Mucosa of rectum (tissue), 2 donors: ENCODE results near the gene SPNS2.

ENCODE experiments used
- H3K27ac ChIP-seq, 2 donors: one replicate each; pipeline ENCODE4 v1.7.0; 2013; ENCODE audit warnings: inconsistent platforms in 2 of 2, low read depth in 2 of 2, low read length in 2 of 2
- H3K27me3 ChIP-seq, 2 donors: one replicate each; pipeline ENCODE4 v1.7.0; 2013; ENCODE audit warnings: low read length in 2 of 2; ENCODE audit not compliant: control insufficient read depth in 2 of 2, insufficient read depth in 2 of 2
- H3K36me3 ChIP-seq, 2 donors: one replicate each; pipeline ENCODE4 v1.7.0; 2013; ENCODE audit warnings: low read length in 2 of 2; ENCODE audit not compliant: control insufficient read depth in 2 of 2, insufficient read depth in 2 of 2
- H3K4me1 ChIP-seq, 2 donors: one replicate each; pipeline ENCODE4 v1.7.0; 2013; ENCODE audit warnings: low read length in 2 of 2, mild to moderate bottlenecking in 1 of 2; ENCODE audit not compliant: control insufficient read depth in 2 of 2, insufficient read depth in 2 of 2
- H3K4me3 ChIP-seq, 2 donors: one replicate each; pipeline ENCODE4 v1.7.0; 2013; ENCODE audit warnings: low read length in 2 of 2
- H3K9ac ChIP-seq, 2 donors: one replicate each; pipeline ENCODE4 v1.7.0; 2013; ENCODE audit warnings: low read length in 2 of 2, low read depth in 1 of 2, mild to moderate bottlenecking in 1 of 2
- H3K9me3 ChIP-seq, 2 donors: one replicate each; pipeline ENCODE4 v1.7.0; 2013; ENCODE audit warnings: low read length in 2 of 2; ENCODE audit not compliant: control insufficient read depth in 2 of 2
- donor health status: healthy.
- donor health status: Normal muscosa, but diverticular disease.

Gene SPNS2

GRCh38 chr17:4480929-4481898, 17.5 kb upstream of the SPNS2 start:
- peaks cover 52 to 72% of the 10 kb centered on the region in 2 donors for H3K4me1 ChIP-seq
- peak overlapping the region; percentile 28 to 59 for H3K4me3 ChIP-seq
- peak overlapping the region; percentile 90 to 94 for H3K27ac ChIP-seq
- H3K9me3 ChIP-seq, result no peaks in the 10 kb centered on the region
- H3K9ac ChIP-seq, result peak overlapping the region; percentile 58 to 76
- H3K36me3 ChIP-seq, result no peaks in the 10 kb centered on the region
- H3K27me3 ChIP-seq, result no peaks in the 10 kb centered on the region

- H3K4me1 ChIP-seq, result peaks cover 42 to 60% of the 10 kb centered on the region in 2 donors
- H3K4me3 ChIP-seq, result peak overlapping the region in 1 of 2 donors; percentile 61
- peak overlapping the region; percentile 85 to 95 for H3K27ac ChIP-seq
Observed at GRCh38 chr17:4482338-4483011, 16.2 kb upstream of the SPNS2 start.

GRCh38 chr17:4483012-4483840, 15.5 kb upstream of the SPNS2 start:
- H3K9me3 ChIP-seq, result no peaks in the 10 kb centered on the region
- peaks cover 42 to 56% of the 10 kb centered on the region in 2 donors for H3K4me1 ChIP-seq
- peak overlapping the region; percentile 85 to 95 for H3K27ac ChIP-seq
- H3K4me3 ChIP-seq, result peak overlapping the region in 1 of 2 donors; percentile 61
- no peaks in the 10 kb centered on the region for H3K36me3 ChIP-seq
- H3K27me3 ChIP-seq, result no peaks in the 10 kb centered on the region
- peak overlapping the region; percentile 17 to 78 for H3K9ac ChIP-seq

More at GRCh38 chr17:4482338-4483011, 16.2 kb upstream of the SPNS2 start:
- no peaks in the 10 kb centered on the region for H3K27me3 ChIP-seq
- peak overlapping the region; percentile 24 to 78 for H3K9ac ChIP-seq
- no peaks in the 10 kb centered on the region for H3K9me3 ChIP-seq
- no peaks in the 10 kb centered on the region for H3K36me3 ChIP-seq

DNA sequence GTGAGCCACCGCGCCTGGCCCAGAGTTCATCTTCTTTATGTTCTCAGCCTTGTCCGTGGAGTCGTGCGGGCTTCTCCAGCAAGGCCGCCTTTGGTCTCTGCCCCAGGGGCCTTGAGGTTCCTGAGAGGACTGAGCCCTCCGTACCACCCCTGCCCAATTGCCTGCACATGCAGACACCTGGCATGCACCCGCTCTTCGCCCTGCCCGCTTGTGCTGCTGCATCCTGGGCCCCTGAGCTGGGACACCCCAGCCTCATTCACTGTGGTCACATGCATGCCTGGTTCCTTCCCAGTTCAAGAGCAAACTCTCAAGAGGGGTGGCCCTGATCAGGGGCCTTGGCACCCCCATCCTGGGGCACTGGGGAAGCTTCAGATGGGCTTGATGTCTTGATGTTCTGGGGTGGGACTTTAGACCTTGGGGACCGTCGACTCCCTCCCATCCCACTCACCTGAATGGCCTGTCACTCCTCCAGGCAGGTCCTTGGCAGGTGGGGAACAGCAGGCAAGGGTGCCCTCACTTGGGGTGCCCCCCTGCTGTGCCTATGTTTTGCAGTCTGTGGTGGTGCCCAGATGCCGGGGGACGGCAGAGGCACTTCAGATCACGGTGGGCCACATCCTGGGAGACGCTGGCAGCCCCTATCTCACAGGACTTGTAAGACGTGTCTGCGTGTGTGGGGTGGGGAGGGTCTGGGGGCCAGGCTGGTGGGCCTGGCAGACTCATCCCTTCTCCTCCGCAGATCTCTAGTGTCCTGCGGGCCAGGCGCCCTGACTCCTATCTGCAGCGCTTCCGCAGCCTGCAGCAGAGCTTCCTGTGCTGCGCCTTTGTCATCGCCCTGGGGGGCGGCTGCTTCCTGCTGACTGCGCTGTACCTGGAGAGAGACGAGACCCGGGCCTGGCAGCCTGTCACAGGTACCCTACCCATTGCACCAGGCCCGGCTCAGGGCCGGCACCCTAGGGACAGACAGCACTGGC, 12.7 kb upstream of the SPNS2 start:
- H3K36me3 ChIP-seq, result no peaks in the 10 kb centered on the region
- no peaks in the 10 kb centered on the region for H3K9me3 ChIP-seq
- peak overlapping the region in 1 of 2 donors; percentile 14 for H3K9ac ChIP-seq
- H3K4me3 ChIP-seq, result peak overlapping the region in 1 of 2 donors; percentile 41
- H3K27me3 ChIP-seq, result no peaks in the 10 kb centered on the region
- H3K4me1 ChIP-seq, result peaks cover 27 to 30% of the 10 kb centered on the region in 2 donors
- H3K27ac ChIP-seq, result peak overlapping the region in 1 of 2 donors; percentile 16

DNA sequence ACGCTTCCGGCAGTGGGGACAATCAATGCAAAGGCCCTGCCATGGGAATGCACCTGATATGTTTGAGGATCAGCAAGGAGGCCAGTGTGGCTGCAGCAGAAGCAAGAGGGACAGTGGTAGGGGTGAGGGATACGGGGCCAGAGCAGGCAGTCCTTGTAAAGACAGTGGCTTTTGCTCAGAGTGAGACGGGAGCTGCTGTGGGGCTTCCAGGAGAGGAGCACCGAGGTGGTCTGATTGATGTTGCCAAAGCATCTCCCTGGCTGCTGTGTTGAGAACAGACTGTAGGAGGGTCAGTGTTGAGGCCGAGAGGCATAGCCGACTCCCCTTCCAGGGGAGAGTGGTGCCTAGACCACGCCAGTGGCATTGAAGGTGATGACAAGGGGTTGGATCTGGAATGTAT, 11.4 kb upstream of the SPNS2 start:
- Histone ChIP-seq H3K4me1 (peaks cover 17 to 19% of the 10 kb centered on the region in 2 donors), H3K4me3 (no peak overlapping the region), H3K27me3 (no peaks in the 10 kb centered on the region), H3K9me3 (no peaks in the 10 kb centered on the region), H3K9ac (no peak overlapping the region), H3K36me3 (no peaks in the 10 kb centered on the region), H3K27ac (no peak overlapping the region)

- H3K9ac ChIP-seq, result no peak overlapping the region
- H3K4me3 ChIP-seq, result no peak overlapping the region
- peaks cover 13 to 19% of the 10 kb centered on the region in 2 donors for H3K4me1 ChIP-seq
- H3K36me3 ChIP-seq, result no peaks in the 10 kb centered on the region
- H3K27ac ChIP-seq, result no peak overlapping the region
- no peaks in the 10 kb centered on the region for H3K27me3 ChIP-seq
- no peaks in the 10 kb centered on the region for H3K9me3 ChIP-seq
Observed at GRCh38 chr17:4487820-4488716, 10.6 kb upstream of the SPNS2 start.

GRCh38 chr17:4488989-4489595, 9.6 kb upstream of the SPNS2 start:
- no peak overlapping the region for H3K27ac ChIP-seq
- H3K9me3 ChIP-seq, result no peaks in the 10 kb centered on the region
- no peaks in the 10 kb centered on the region for H3K36me3 ChIP-seq
- no peaks in the 10 kb centered on the region for H3K27me3 ChIP-seq
- peaks cover 8 to 14% of the 10 kb centered on the region in 2 donors for H3K4me1 ChIP-seq
- no peak overlapping the region for H3K9ac ChIP-seq
- H3K4me3 ChIP-seq, result no peak overlapping the region

- H3K4me1 ChIP-seq, result peaks cover 8 to 13% of the 10 kb centered on the region in 2 donors
- no peaks in the 10 kb centered on the region for H3K27me3 ChIP-seq
- no peak overlapping the region for H3K9ac ChIP-seq
- no peaks in the 10 kb centered on the region for H3K36me3 ChIP-seq
- no peak overlapping the region for H3K27ac ChIP-seq
- no peak overlapping the region for H3K4me3 ChIP-seq
- H3K9me3 ChIP-seq, result no peaks in the 10 kb centered on the region
Observed at GRCh38 chr17:4490109-4490591, 8.5 kb upstream of the SPNS2 start.
